Body of pancreas (tissue), 4 donors: ENCODE data around the gene COL6A1. TPM values are rescaled to one million over a fixed set of nuclear protein-coding genes. Genes with fewer than 3 reads are reported as not detected.

Experiments used
- ATAC-seq: fragments of 150-250 bp; one replicate; pipeline ENCODE4 v1.9.1; 2016
- DNase-seq, 4 donors: peaks; one replicate each; pipeline ENCODE4 v3.0.0-alpha.2; 2019
- H3K27ac ChIP-seq, 4 donors: fragments of 200-600 bp; sonication (generic); 1 replicate in 3 of 4; 2 replicates in 1 of 4; pipeline versions ENCODE4 v1.5.1 to v1.6.1; 2016 to 2019; ENCODE audit warnings: mild to moderate bottlenecking in 1 of 4, mixed read lengths in 1 of 4, moderate library complexity in 1 of 4
- H3K27me3 ChIP-seq, 2 donors: fragments of 200-600 bp; sonication (generic); one replicate each; pipeline ENCODE4 v1.6.0; 2016; ENCODE audit warnings: mild to moderate bottlenecking in 1 of 2
- H3K36me3 ChIP-seq, 2 donors: fragments of 200-600 bp; sonication (generic); replicated peaks in 1 of 2; 2 replicates each; pipeline ENCODE4 v1.5.1; 2016; ENCODE audit warnings: low read depth in 2 of 2; ENCODE audit not compliant: insufficient read depth in 1 of 2
- H3K4me1 ChIP-seq: fragments of 200-600 bp; sonication (generic); one replicate; pipeline ENCODE4 v1.6.0; 2016
- H3K4me3 ChIP-seq, 2 donors: fragments of 200-600 bp; sonication (generic); 1 replicate in 1 of 2; 2 replicates in 1 of 2; pipeline ENCODE4 v1.5.1; 2016 to 2019
- H3K9me3 ChIP-seq, 3 donors: fragments of 200-600 bp; sonication (generic); 1 replicate in 2 of 3; 2 replicates in 1 of 3; pipeline ENCODE4 v1.5.1; 2016
- CTCF ChIP-seq, 7 experiments: fragments of 450-650 bp in 4 of 7; fragments of 200-600 bp in 3 of 7; sonication (generic) in 3 of 7; IDR thresholded peaks; one replicate each; pipeline ENCODE4 v1.5.1; 2016 to 2019; ENCODE audit warnings: antibody characterized with exemption in 7 of 7
- POLR2A ChIP-seq, 3 donors: fragments of 450-650 bp; IDR thresholded peaks; one replicate each; pipeline ENCODE4 v1.6.1; 2016; ENCODE audit warnings: antibody characterized with exemption in 3 of 3, mild to moderate bottlenecking in 2 of 3
- WGBS, 2 donors: methylation state at CpG; one replicate each; pipeline ENCODE4 v1.1.5; 2017; 5-methylcytosine and 5-hydroxymethylcytosine counted together
- intact Hi-C: fragments of 100-400 bp; cut with DNase I; formaldehyde crosslinking; loops from one replicate; pipeline ENCODE4 v1.15.1; 2023
- total RNA-seq, 2 donors: library from RNA; depleted of rRNA; stranded (reverse); fragments of >200 nt; gene quantifications; one replicate each; pipeline ENCODE4 v1.1.0, GENCODE V29; 2016

Gene COL6A1
- total RNA-seq, 2 donors from 2014 or later: 112 to 314 TPM

- intact Hi-C loops: no loop called here
- H3K27me3 ChIP-seq: peaks cover 0 to 15% of the 10 kb centered on the region in 2 donors
- TF ChIP-seq POLR2A (IDR thresholded peaks at IDR 0.05) (no peak), CTCF (IDR thresholded peaks at IDR 0.05) (peak; percentile 61 to 82 (median 72))
Observed at GRCh38 chr21:45970674-45971615, 10.6 kb upstream of the COL6A1 start.

GRCh38 chr21:45971616-45972352 lies 9.8 kb upstream of the COL6A1 start:
- peaks cover 0 to 15% of the 10 kb centered on the region in 2 donors for H3K27me3 ChIP-seq
- WGBS, 2 donors: 71 to 73% methylated on average over 3 to 20 of the region's 20 CpGs

More at GRCh38 chr21:45970674-45971615, 10.6 kb upstream of the COL6A1 start:
- peaks cover 31% of the 10 kb centered on the region for H3K4me1 ChIP-seq
- DNase-seq: peak; percentile 35 to 65 (median 52)
- H3K9me3 ChIP-seq: no peaks in the 10 kb centered on the region
- ATAC-seq: peak; percentile 29
- H3K36me3 ChIP-seq: no peaks in the 10 kb centered on the region
- H3K27ac ChIP-seq: peak overlapping the region in 1 of 4 donors; percentile 15
- H3K4me3 ChIP-seq: no peak overlapping the region
- whole genome bisulfite sequencing, 2 donors: 36 to 66% methylated on average over 7 to 25 of the region's 25 CpGs

GRCh38 chr21:45972353-45972715 lies 9.2 kb upstream of the COL6A1 start:
- Histone ChIP-seq H3K27me3 (peaks cover 0 to 15% of the 10 kb centered on the region in 2 donors), H3K9me3 (no peaks in the 10 kb centered on the region), H3K4me1 (peaks cover 31% of the 10 kb centered on the region), H3K4me3 (no peak overlapping the region), H3K27ac (peak overlapping the region; percentile 36 to 70 (median 54)), H3K36me3 (no peaks in the 10 kb centered on the region)
- WGBS, 2 donors: 57 to 74% methylated on average over 7 to 19 of the region's 19 CpGs
- TF ChIP-seq POLR2A (IDR thresholded peaks at IDR 0.05) (no peak), CTCF (IDR thresholded peaks at IDR 0.05) (no peak)
- no peak for ATAC-seq
- intact Hi-C loops: no loop called here
- no peak for DNase-seq

More at GRCh38 chr21:45971616-45972352, 9.8 kb upstream of the COL6A1 start:
- intact Hi-C loops: no loop called here
- Histone ChIP-seq H3K9me3 (no peaks in the 10 kb centered on the region), H3K27ac (peak overlapping the region in 2 of 4 donors; percentile 26 to 70), H3K4me3 (no peak overlapping the region), H3K36me3 (no peaks in the 10 kb centered on the region), H3K4me1 (peaks cover 31% of the 10 kb centered on the region)
- ATAC-seq (peak; percentile 9), DNase-seq (peak in 2 of 4 donors; percentile 42 to 52)
- TF ChIP-seq POLR2A (IDR thresholded peaks at IDR 0.05) (no peak), CTCF (IDR thresholded peaks at IDR 0.05) (no peak)

- Histone ChIP-seq H3K9me3 (no peaks in the 10 kb centered on the region), H3K4me3 (no peak overlapping the region), H3K36me3 (no peaks in the 10 kb centered on the region), H3K4me1 (peaks cover 31% of the 10 kb centered on the region), H3K27ac (peak overlapping the region; percentile 36 to 70 (median 56)), H3K27me3 (peaks cover 0 to 15% of the 10 kb centered on the region in 2 donors)
- WGBS, 2 donors: 0 to 8% methylated on average over 7 to 51 of the region's 58 CpGs
- ATAC-seq (peak; percentile 40), DNase-seq (peak; percentile 45 to 55 (median 52))
- intact Hi-C loops: no loop called here
- TF ChIP-seq POLR2A (IDR thresholded peaks at IDR 0.05): no peak
- TF ChIP-seq CTCF (IDR thresholded peaks at IDR 0.05): no peak
Observed at GRCh38 chr21:45972716-45973474, 8.7 kb upstream of the COL6A1 start.
